MM.1S (cell line): ENCODE data around the gene MAEA.

Source experiments
- DNase-seq: peaks from one replicate; pipeline ENCODE4 v3.0.0-alpha.2; 2015
- H2AFZ ChIP-seq: fragments of 300-600 bp; sonication (generic); 2 replicates; pipeline ENCODE4 v1.6.0; 2016; ENCODE audit warnings: antibody characterized with exemption, low read length
- H3F3A ChIP-seq: fragments of 300-600 bp; sonication (generic); 2 replicates; pipeline ENCODE4 v1.6.1; 2016; ENCODE audit warnings: mild to moderate bottlenecking, antibody characterized with exemption, low read length, moderate library complexity, mixed read lengths; ENCODE audit not compliant: insufficient read depth
- H3K27ac ChIP-seq: fragments of 300-600 bp; sonication (generic); 2 replicates; pipeline ENCODE4 v1.5.1; 2016; ENCODE audit warnings: mild to moderate bottlenecking, low read length
- H3K27me3 ChIP-seq: fragments of 300-600 bp; sonication (generic); replicated peaks from 2 replicates; pipeline ENCODE4 v1.6.0; 2016; ENCODE audit warnings: low read length; ENCODE audit not compliant: insufficient read depth
- H3K36me3 ChIP-seq: fragments of 300-600 bp; sonication (generic); replicated peaks from 2 replicates; pipeline ENCODE4 v1.6.1; 2016; ENCODE audit warnings: mild to moderate bottlenecking, low read length, mixed read lengths; ENCODE audit not compliant: insufficient read depth
- H3K4me1 ChIP-seq: fragments of 300-600 bp; sonication (generic); 2 replicates; pipeline ENCODE4 v1.6.1; 2016; ENCODE audit warnings: low read length, mixed read lengths
- H3K4me2 ChIP-seq: fragments of 300-600 bp; sonication (generic); 2 replicates; pipeline ENCODE4 v1.6.0; 2016; ENCODE audit warnings: low read depth, low read length
- H3K4me3 ChIP-seq: fragments of 300-600 bp; sonication (generic); 2 replicates; pipeline ENCODE4 v1.5.1; 2016; ENCODE audit warnings: low read length, mixed read lengths
- H3K79me2 ChIP-seq: fragments of 300-600 bp; sonication (generic); 2 replicates; pipeline ENCODE4 v1.6.1; 2016; ENCODE audit warnings: mixed run types, low read length, mixed read lengths
- H3K9ac ChIP-seq: fragments of 300-600 bp; sonication (generic); 2 replicates; pipeline ENCODE4 v1.6.1; 2016; ENCODE audit warnings: low read length, mixed read lengths
- H3K9me2 ChIP-seq: fragments of 300-600 bp; sonication (generic); replicated peaks from 2 replicates; pipeline ENCODE4 v1.6.1; 2016; ENCODE audit warnings: mild to moderate bottlenecking, low read length, mixed read lengths; ENCODE audit not compliant: insufficient read depth
- H3K9me3 ChIP-seq: fragments of 300-600 bp; sonication (generic); replicated peaks from 2 replicates; pipeline ENCODE4 v1.6.1; 2016; ENCODE audit warnings: mild to moderate bottlenecking, low read length, mixed read lengths; ENCODE audit not compliant: insufficient read depth
- H4K20me1 ChIP-seq: fragments of 300-600 bp; sonication (generic); 2 replicates; pipeline ENCODE4 v1.6.1; 2016; ENCODE audit warnings: mild to moderate bottlenecking, low read length, moderate library complexity, mixed read lengths; ENCODE audit not compliant: insufficient read depth
- EZH2 ChIP-seq: fragments of 300-600 bp; sonication (generic); optimal IDR thresholded peaks from 2 replicates; pipeline ENCODE3; 2017; ENCODE audit warnings: low read depth, mild to moderate bottlenecking, antibody characterized with exemption, low read length, mixed read lengths
- EZH2phosphoT487 ChIP-seq: fragments of 300-600 bp; sonication (generic); IDR thresholded peaks from 2 replicates; pipeline ENCODE4 v1.6.1; 2018; ENCODE audit warnings: antibody characterized with exemption, low read length
- TF ChIP-seq, protein P1 (sequence below): fragments of 300-600 bp; sonication (generic); IDR thresholded peaks from 2 replicates; pipeline ENCODE4 v1.5.1; 2016; ENCODE audit warnings: antibody characterized with exemption, low read length, mixed read lengths

The MAEA gene

GRCh38 chr4:1344696-1345095, 55.0 kb downstream of the MAEA start:
- no peaks in the 10 kb centered on the region for H3K27me3 ChIP-seq

DNA sequence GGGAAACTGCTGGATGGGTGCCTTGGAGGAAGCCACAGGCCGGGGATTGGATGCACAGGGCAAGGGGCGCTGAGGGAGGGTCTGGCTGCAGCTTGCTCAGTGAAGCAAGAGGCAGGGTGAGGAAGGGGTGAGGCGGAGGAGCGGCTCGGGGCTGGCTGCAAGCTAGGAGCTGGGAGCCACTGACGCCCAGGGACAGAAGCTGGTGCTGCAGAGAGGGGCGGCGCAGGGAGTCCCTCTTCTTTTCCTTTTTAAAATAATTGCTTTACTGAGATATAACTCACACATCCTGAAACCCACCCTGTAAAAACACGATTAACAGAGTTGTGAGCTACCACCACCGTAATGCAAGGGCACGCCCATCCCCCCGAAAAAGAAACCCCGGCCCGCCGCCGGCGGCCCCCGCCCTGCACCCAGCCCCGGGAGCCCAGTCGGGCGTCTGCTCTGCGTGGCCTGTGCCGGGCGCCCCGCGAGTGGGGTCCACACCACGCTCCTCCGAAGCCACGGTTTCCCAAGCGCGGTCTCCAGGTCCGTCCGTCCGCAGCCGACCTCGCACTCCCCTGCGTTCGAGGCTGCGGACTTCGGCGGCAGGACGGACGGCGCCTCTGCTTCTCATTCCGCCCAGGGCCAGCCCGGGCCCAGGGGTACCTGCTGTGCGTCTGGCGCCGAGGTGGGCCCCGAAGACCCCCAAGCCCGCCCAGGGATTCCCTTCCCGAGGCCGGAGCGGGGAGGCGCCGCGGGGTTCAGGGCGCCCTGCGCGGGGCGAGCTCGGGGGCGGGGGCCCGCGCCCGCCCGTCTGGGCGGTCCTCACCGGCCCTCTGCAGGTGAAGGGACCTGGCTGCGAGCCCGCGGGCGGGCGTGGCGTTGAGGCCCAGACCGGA, 56.5 kb downstream of the MAEA start:
- no peaks in the 10 kb centered on the region for H3K36me3 ChIP-seq
- DNase-seq = peak; percentile 40
- H4K20me1 ChIP-seq = no peaks in the 10 kb centered on the region
- H3K9me3 ChIP-seq = no peaks in the 10 kb centered on the region
- H3K4me3 ChIP-seq = peak overlapping the region; percentile 96
- H3K27me3 ChIP-seq = no peaks in the 10 kb centered on the region
- peaks cover 18% of the 10 kb centered on the region for H3F3A ChIP-seq
- peak overlapping the region; percentile 87 for H2AFZ ChIP-seq
- TF ChIP-seq, protein P1, sequence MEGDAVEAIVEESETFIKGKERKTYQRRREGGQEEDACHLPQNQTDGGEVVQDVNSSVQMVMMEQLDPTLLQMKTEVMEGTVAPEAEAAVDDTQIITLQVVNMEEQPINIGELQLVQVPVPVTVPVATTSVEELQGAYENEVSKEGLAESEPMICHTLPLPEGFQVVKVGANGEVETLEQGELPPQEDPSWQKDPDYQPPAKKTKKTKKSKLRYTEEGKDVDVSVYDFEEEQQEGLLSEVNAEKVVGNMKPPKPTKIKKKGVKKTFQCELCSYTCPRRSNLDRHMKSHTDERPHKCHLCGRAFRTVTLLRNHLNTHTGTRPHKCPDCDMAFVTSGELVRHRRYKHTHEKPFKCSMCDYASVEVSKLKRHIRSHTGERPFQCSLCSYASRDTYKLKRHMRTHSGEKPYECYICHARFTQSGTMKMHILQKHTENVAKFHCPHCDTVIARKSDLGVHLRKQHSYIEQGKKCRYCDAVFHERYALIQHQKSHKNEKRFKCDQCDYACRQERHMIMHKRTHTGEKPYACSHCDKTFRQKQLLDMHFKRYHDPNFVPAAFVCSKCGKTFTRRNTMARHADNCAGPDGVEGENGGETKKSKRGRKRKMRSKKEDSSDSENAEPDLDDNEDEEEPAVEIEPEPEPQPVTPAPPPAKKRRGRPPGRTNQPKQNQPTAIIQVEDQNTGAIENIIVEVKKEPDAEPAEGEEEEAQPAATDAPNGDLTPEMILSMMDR = peak; percentile 28; the same call in 1 of the 2 replicates
- no peak for TF ChIP-seq EZH2phosphoT487
- 0 out of 2 replicates have a peak, but pooled peaks cover 4% of the 10 kb centered on the region for H3K4me1 ChIP-seq
- H3K79me2 ChIP-seq = peaks cover 8% of the 10 kb centered on the region
- peak overlapping the region; percentile 76 for H3K4me2 ChIP-seq
- peak overlapping the region; percentile 87 for H3K9ac ChIP-seq
- peak overlapping the region; percentile 60; the same call in 1 of the 2 replicates for H3K27ac ChIP-seq
- H3K9me2 ChIP-seq = no peaks in the 10 kb centered on the region

More at GRCh38 chr4:1344696-1345095, 55.0 kb downstream of the MAEA start:
- peaks cover 18% of the 10 kb centered on the region for H3F3A ChIP-seq
- no peaks in the 10 kb centered on the region for H4K20me1 ChIP-seq
- no peak overlapping the region for H3K27ac ChIP-seq
- no peak for TF ChIP-seq EZH2
- no peak for TF ChIP-seq EZH2phosphoT487
- TF ChIP-seq, protein P1 = no peak
- peaks cover 4% of the 10 kb centered on the region for H3K36me3 ChIP-seq
- no peak for DNase-seq
- H3K79me2 ChIP-seq = peaks cover 8% of the 10 kb centered on the region
- no peak overlapping the region for H3K4me2 ChIP-seq
- no peaks in the 10 kb centered on the region for H3K9me3 ChIP-seq
- H3K9ac ChIP-seq = no peak overlapping the region
- no peak overlapping the region for H3K4me3 ChIP-seq
- no peaks in the 10 kb centered on the region for H3K9me2 ChIP-seq
- 0 out of 2 replicates have a peak, but pooled peaks cover 4% of the 10 kb centered on the region for H3K4me1 ChIP-seq
- H2AFZ ChIP-seq = no peak overlapping the region

GRCh38 chr4:1346781-1347409, 57.2 kb downstream of the MAEA start, which contains the start of gene UVSSA:
Gene UVSSA, plus strand, starts transcription at chr4:1347208. Its CDS starts 884 bp downstream, at chr4:1348092.
- H3K9me2 ChIP-seq = no peaks in the 10 kb centered on the region
- H3K36me3 ChIP-seq = no peaks in the 10 kb centered on the region
- peak; percentile 99 for DNase-seq
- H3K4me2 ChIP-seq = peak within 1 kb of the TSS; percentile 93
- no peaks in the 10 kb centered on the region for H3K9me3 ChIP-seq
- H3K4me3 ChIP-seq = peak within 1 kb of the TSS; percentile 96
- H3F3A ChIP-seq = peaks cover 18% of the 10 kb centered on the region
- H3K27ac ChIP-seq = peak within 1 kb of the TSS; percentile 79
- TF ChIP-seq, protein P1 = no peak
- TF ChIP-seq EZH2phosphoT487 (no peak), EZH2 (no peak)
- peak within 1 kb of the TSS; percentile 87 for H2AFZ ChIP-seq
- peak within 1 kb of the TSS; percentile 87 for H3K9ac ChIP-seq
- H3K4me1 ChIP-seq = peaks cover 4% of the 10 kb centered on the region; the same call in 1 of the 2 replicates
- H4K20me1 ChIP-seq = no peaks in the 10 kb centered on the region
- no peaks in the 10 kb centered on the region for H3K27me3 ChIP-seq
- peaks cover 8% of the 10 kb centered on the region for H3K79me2 ChIP-seq
